ENCODE data around the gene STXBP6.

STXBP6 gene

GRCh38 chr14:25067600-25067999 is 17.7 kb upstream of the STXBP6 start:
- Mint-ChIP-seq H3K9me3 (no peaks in the 10 kb centered on the region), H3K4me1 (ENCODE audit: low read depth) (no peaks in the 10 kb centered on the region), H3K4me3 (no peak overlapping the region), H3K27ac (no peak overlapping the region), H3K27me3 (ENCODE audit: low read depth) (no peaks in the 10 kb centered on the region), H3K36me3 (ENCODE audit: low read depth) (no peaks in the 10 kb centered on the region)

DNA sequence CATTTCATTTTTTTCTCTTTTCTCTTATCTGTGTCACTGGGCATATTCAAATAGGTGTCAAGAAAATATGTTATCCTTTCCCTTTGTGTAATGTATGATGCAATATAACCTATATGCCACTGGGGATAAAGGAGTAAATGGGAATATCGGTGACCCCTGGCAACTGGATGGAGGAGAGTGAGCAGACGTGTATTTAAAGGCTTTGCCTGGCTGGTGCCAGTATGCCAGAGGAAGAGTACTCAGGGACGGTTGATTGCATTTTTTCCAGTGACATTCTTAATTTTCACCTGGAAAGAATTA is 12.0 kb upstream of the STXBP6 start:
- Mint-ChIP-seq H3K4me3 (no peak overlapping the region), H3K36me3 (ENCODE audit: low read depth) (no peaks in the 10 kb centered on the region), H3K27me3 (ENCODE audit: low read depth) (peaks cover 12% of the 10 kb centered on the region), H3K9me3 (no peaks in the 10 kb centered on the region), H3K27ac (no peak overlapping the region), H3K4me1 (ENCODE audit: low read depth) (no peaks in the 10 kb centered on the region)

GRCh38 chr14:25056688-25057078 is 6.7 kb upstream of the STXBP6 start:
- H3K27ac Mint-ChIP-seq: no peak overlapping the region
- H3K27me3 Mint-ChIP-seq (ENCODE audit: low read depth): peaks cover 28% of the 10 kb centered on the region
- H3K4me3 Mint-ChIP-seq: no peak overlapping the region
- H3K36me3 Mint-ChIP-seq (ENCODE audit: low read depth): no peaks in the 10 kb centered on the region
- no peaks in the 10 kb centered on the region for H3K4me1 Mint-ChIP-seq (ENCODE audit: low read depth)
- H3K9me3 Mint-ChIP-seq: no peaks in the 10 kb centered on the region

DNA sequence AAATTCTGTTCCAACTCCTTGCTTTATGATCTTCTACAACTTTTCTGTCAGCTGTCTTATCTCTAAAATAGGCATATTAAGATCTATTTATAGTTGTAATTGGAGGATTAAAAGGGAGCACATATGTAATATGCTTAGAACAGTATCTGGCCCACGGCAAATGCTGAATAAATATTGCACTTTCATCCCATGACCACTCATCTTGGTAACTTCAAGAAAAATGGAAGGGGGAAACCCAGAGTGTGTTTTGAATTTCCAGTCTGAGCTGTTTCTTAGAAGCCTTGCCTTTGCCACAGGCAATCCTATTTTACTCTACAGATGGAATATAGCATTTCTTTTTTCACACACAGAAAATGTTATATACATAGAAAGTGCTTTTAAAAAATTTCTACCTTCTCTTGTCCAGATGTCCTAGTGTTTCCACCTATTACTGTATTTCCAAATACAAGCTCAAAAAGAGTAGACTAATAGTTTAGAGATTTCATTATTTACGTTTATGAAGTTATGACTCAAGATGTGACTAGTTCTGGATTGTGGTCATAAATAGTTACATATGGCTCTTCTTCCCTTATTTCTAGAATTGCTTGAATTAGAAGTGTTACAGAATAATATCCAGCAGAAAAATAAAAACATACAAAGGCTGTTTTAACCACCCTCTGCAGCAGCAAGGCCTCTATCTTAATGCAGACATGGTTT is 6.2 kb upstream of the STXBP6 start:
- H3K9me3 Mint-ChIP-seq: no peaks in the 10 kb centered on the region
- H3K27me3 Mint-ChIP-seq (ENCODE audit: low read depth): peaks cover 29% of the 10 kb centered on the region
- H3K36me3 Mint-ChIP-seq (ENCODE audit: low read depth): no peaks in the 10 kb centered on the region
- no peak overlapping the region for H3K27ac Mint-ChIP-seq
- H3K4me1 Mint-ChIP-seq (ENCODE audit: low read depth): no peaks in the 10 kb centered on the region
- H3K4me3 Mint-ChIP-seq: no peak overlapping the region

- Mint-ChIP-seq H3K27me3 (ENCODE audit: low read depth) (peaks cover 40% of the 10 kb centered on the region), H3K4me3 (no peak overlapping the region), H3K9me3 (no peaks in the 10 kb centered on the region), H3K36me3 (ENCODE audit: low read depth) (no peaks in the 10 kb centered on the region), H3K27ac (no peak overlapping the region), H3K4me1 (ENCODE audit: low read depth) (no peaks in the 10 kb centered on the region)
Observed at GRCh38 chr14:25055005-25055404, 5.1 kb upstream of the STXBP6 start.

DNA sequence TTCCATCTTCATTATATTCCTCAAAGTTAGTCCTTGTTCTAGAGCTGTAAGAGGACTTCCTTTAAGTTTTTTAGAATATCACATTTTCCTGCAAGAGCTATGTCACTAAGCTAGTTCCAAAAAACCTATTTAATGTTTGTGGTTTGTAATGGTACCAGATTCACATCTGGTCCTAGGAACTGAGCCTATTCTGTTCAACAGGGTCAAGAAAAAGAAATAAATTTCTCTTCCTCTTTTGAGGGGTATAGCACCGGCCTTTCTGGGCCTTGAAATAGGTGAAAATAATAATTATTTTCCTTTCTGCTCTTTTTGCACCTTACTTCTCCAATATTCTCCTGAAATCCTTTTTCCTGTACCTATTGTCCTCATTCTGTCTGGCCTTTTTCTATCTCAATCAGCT is 3.6 kb upstream of the STXBP6 start:
- H3K27ac Mint-ChIP-seq: no peak overlapping the region
- no peak overlapping the region for H3K4me3 Mint-ChIP-seq
- no peaks in the 10 kb centered on the region for H3K4me1 Mint-ChIP-seq (ENCODE audit: low read depth)
- H3K9me3 Mint-ChIP-seq: no peaks in the 10 kb centered on the region
- H3K36me3 Mint-ChIP-seq (ENCODE audit: low read depth): no peaks in the 10 kb centered on the region
- peaks cover 43% of the 10 kb centered on the region for H3K27me3 Mint-ChIP-seq (ENCODE audit: low read depth)

- Mint-ChIP-seq H3K36me3 (ENCODE audit: low read depth) (no peaks in the 10 kb centered on the region), H3K27me3 (ENCODE audit: low read depth) (peaks cover 49% of the 10 kb centered on the region), H3K4me3 (no peak overlapping the region)
Observed at GRCh38 chr14:25052921-25053320, 3.0 kb upstream of the STXBP6 start.

GRCh38 chr14:25052385-25052784 is 2.4 kb upstream of the STXBP6 start:
- H3K4me1 Mint-ChIP-seq (ENCODE audit: low read depth): no peaks in the 10 kb centered on the region
- peaks cover 55% of the 10 kb centered on the region for H3K27me3 Mint-ChIP-seq (ENCODE audit: low read depth)
- H3K27ac Mint-ChIP-seq: no peak overlapping the region
- H3K9me3 Mint-ChIP-seq: no peaks in the 10 kb centered on the region
- no peaks in the 10 kb centered on the region for H3K36me3 Mint-ChIP-seq (ENCODE audit: low read depth)
- H3K4me3 Mint-ChIP-seq: no peak overlapping the region

More at GRCh38 chr14:25052921-25053320, 3.0 kb upstream of the STXBP6 start:
- Mint-ChIP-seq H3K9me3 (no peaks in the 10 kb centered on the region), H3K4me1 (ENCODE audit: low read depth) (no peaks in the 10 kb centered on the region), H3K27ac (no peak overlapping the region)

DNA sequence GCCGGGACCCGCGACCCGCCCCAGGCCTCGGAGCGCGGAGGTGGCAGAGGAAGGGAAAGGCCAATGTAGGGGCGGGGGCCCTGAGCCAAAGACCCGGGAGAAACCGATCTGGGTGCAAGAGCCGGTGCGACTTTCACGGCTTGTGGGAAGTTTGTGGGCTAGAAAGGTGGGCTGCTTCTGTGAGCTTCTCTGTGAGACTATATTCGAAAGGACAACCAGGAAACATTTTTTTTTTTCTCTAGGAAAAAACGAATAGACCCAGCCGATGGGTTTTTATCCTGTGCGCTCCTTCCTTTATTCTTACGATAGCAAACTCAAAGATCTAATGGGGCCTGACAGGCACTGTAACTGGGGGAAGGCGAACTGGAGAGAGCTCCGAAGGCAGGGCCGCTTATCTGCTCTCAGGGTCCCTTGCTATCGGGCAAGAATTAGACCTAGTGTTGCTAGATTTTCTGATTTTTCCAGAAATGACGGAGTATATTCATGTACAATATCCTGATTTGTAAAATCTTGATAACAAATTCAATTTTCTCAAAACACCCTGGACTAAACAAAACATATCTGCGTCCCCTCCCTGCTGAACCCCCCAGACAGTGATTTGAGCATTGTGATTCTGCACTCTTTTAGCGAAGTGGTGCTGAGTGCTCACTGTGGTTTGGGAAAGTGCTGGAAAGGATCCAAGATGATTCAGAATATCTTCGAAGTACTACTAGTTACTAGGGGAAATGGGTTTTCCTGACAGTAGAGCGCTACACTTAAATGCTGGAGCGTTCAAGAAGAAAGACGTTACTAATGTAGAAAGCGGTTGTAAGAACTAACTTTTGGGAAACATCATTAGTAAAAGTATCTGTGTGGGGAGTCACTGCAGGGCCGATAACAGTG is 563 bp upstream of the STXBP6 start:
- Mint-ChIP-seq H3K27ac (no peak overlapping the region), H3K36me3 (ENCODE audit: low read depth) (no peaks in the 10 kb centered on the region), H3K27me3 (ENCODE audit: low read depth) (peaks cover 59% of the 10 kb centered on the region), H3K4me1 (ENCODE audit: low read depth) (no peaks in the 10 kb centered on the region), H3K9me3 (no peaks in the 10 kb centered on the region), H3K4me3 (no peak overlapping the region)

GRCh38 chr14:25049093-25049567 is 817 bp downstream of the STXBP6 start:
- peaks cover 59% of the 10 kb centered on the region for H3K27me3 Mint-ChIP-seq (ENCODE audit: low read depth)
- H3K4me1 Mint-ChIP-seq (ENCODE audit: low read depth): no peaks in the 10 kb centered on the region
- no peak overlapping the region for H3K27ac Mint-ChIP-seq
- no peaks in the 10 kb centered on the region for H3K9me3 Mint-ChIP-seq
- H3K36me3 Mint-ChIP-seq (ENCODE audit: low read depth): no peaks in the 10 kb centered on the region
- no peak overlapping the region for H3K4me3 Mint-ChIP-seq

- Mint-ChIP-seq H3K27ac (no peak overlapping the region), H3K27me3 (ENCODE audit: low read depth) (peaks cover 55% of the 10 kb centered on the region), H3K4me1 (ENCODE audit: low read depth) (no peaks in the 10 kb centered on the region), H3K9me3 (no peaks in the 10 kb centered on the region), H3K36me3 (ENCODE audit: low read depth) (no peaks in the 10 kb centered on the region), H3K4me3 (no peak overlapping the region)
Observed at GRCh38 chr14:25048170-25049016, 1.6 kb downstream of the STXBP6 start.

DNA sequence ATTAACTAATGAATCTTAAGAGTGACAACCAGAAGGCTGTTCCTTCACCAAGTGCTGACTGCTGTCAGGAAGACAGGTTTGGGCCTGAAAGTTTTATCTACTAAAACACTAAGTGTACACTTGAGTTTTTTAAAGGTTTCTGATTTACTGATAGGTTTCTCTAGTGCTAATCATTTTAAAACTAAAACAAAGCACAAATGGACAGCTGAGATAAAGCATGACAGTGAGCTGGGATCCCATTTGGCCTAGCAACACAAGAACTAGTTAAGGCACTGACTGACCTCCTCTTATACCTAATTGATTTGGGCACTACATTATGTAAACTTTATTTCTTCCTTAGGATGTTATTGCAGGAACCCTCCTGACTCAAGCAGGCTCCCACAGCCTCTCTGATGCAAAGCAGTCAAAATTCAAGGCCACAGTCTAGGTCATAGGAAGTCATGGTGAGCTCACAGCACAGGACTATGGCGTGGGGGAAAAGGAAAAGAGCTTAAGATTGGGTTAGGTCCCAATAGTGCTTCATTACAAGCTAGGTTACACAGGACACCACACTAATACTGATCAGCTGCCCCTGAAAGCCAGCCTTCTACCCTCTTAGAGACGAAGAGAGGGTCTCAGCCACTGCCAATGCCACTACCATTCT is 3.5 kb downstream of the STXBP6 start:
- peaks cover 40% of the 10 kb centered on the region for H3K27me3 Mint-ChIP-seq (ENCODE audit: low read depth)
- no peak overlapping the region for H3K4me3 Mint-ChIP-seq
- no peaks in the 10 kb centered on the region for H3K4me1 Mint-ChIP-seq (ENCODE audit: low read depth)
- H3K36me3 Mint-ChIP-seq (ENCODE audit: low read depth): no peaks in the 10 kb centered on the region
- no peak overlapping the region for H3K27ac Mint-ChIP-seq
- no peaks in the 10 kb centered on the region for H3K9me3 Mint-ChIP-seq

DNA sequence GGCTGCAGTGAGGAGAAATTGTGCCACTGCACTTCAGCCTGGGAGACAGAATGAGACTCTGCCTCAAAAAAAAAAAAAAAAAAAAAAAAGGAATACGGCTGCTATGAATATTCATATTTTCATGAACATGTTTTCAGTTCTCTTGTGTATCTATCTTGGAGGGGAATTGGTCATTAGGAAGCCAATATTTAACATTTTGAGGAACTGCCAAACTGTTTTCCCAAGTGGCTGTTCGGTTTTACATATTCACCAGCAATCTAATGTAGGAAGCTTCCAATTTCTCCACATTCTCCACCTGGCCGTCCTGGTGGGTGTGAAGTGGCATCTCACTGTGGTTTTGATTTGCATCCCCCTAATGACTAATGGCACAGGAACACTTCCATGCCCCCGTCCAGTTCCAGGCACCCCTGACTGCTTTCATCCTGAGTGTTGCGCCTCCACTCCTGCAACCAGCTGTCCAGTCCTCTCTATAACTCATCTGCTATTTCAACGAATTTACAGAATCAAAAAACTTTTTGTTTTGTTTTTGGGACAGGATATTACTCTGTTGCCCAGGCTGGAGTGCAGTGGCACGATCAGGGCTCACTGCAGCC is 5.7 kb downstream of the STXBP6 start:
- Mint-ChIP-seq H3K27me3 (ENCODE audit: low read depth) (peaks cover 26% of the 10 kb centered on the region), H3K4me1 (ENCODE audit: low read depth) (no peaks in the 10 kb centered on the region)

More for the DNA sequence above, 5.7 kb downstream of the STXBP6 start:
- H3K9me3 Mint-ChIP-seq: no peaks in the 10 kb centered on the region
- H3K27ac Mint-ChIP-seq: no peak overlapping the region
- H3K36me3 Mint-ChIP-seq (ENCODE audit: low read depth): no peaks in the 10 kb centered on the region
- H3K4me3 Mint-ChIP-seq: no peak overlapping the region

All from T-helper 1 cell treated with Interleukin-12 subunit alpha and Interleukin-12 subunit beta and Interleukin-4 antibody, amounts not matched to agents 30 μg/mL and 1 μg/mL, for 36 hours (primary cell).